Measurements from ENCODE around the gene JMJD8. TPM values are rescaled to one million over a fixed set of nuclear protein-coding genes. Genes with fewer than 3 reads are reported as not detected.

Gene JMJD8
- polyA plus RNA-seq, 4 donors, result 23.0 to 46.2 (median 31.9) TPM

DNA sequence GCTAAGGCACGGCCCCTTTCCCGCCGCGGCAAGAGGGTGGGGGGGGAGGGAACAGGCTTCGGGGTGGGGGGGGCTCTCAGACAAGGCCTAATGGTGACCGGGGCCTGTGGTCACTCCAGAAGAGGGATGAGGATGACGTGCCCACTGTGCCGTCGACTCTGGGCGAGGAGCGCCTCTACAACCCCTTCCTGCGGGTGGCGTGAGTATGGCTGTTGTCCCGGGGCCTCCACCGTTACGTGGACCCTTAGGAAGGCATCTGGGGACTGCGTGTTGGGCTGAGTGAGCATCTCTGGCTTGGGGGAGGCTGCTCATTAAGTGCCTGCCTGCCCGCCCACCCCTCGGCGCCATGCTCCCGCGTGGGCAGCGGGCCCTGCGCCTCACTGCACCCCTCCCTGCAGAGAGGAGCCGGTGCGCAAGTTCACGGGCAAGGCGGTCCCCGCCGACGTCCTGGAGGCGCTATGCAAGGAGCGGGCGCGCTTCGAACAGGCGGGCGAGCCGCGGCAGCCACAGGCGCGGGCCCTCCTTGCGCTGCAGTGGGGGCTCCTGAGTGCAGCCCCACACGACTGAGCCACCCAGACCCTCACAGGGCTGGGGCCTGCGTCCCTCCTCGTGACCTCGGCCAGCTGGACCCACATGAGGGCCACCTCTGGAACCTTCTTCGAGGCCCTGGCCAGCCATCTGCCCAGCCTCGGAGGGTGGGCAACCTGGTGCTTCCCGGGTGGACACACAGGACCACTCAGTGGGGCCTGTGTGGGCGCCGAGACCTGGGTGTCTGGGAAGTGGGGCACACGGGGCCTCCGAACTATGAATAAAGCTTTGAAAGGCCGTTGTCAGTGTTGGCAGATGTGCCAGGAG is 45.0 kb upstream of the JMJD8 start:
- H3K4me3 ChIP-seq (ENCODE audit: low read depth in 1 of 3, low read length in 3 of 3), result peak overlapping the region in 2 of 3 donors; percentile 37 to 52
- DNase-seq (no peak), FAIRE-seq (no peak)
- H3K27ac ChIP-seq (ENCODE audit: low read depth in 1 of 3, low read length in 2 of 3), result no peak overlapping the region
- H3K27me3 ChIP-seq (ENCODE audit: control insufficient read depth in 3 of 3, insufficient read depth in 3 of 3, low read length in 3 of 3), result peaks cover 0 to 22% (median 10%) of the 10 kb centered on the region in 3 donors
- no peaks in the 10 kb centered on the region for H3K9me3 ChIP-seq (ENCODE audit: control insufficient read depth in 2 of 2, insufficient read depth in 1 of 2, low read depth in 1 of 2, low read length in 1 of 2)
- H3K4me1 ChIP-seq (ENCODE audit: control insufficient read depth in 3 of 3, insufficient read depth in 2 of 3, low read depth in 1 of 3, low read length in 2 of 3), result peaks cover 0 to 19% (median 4%) of the 10 kb centered on the region in 3 donors
- peaks cover 2 to 48% (median 10%) of the 10 kb centered on the region in 3 donors for H3K36me3 ChIP-seq (ENCODE audit: control insufficient read depth in 3 of 3, insufficient read depth in 2 of 3, low read depth in 1 of 3, low read length in 3 of 3)
- WGBS, 3 donors, result 65 to 74% (median 70%) methylated on average over 54 to 55 of the region's 55 CpGs

DNA sequence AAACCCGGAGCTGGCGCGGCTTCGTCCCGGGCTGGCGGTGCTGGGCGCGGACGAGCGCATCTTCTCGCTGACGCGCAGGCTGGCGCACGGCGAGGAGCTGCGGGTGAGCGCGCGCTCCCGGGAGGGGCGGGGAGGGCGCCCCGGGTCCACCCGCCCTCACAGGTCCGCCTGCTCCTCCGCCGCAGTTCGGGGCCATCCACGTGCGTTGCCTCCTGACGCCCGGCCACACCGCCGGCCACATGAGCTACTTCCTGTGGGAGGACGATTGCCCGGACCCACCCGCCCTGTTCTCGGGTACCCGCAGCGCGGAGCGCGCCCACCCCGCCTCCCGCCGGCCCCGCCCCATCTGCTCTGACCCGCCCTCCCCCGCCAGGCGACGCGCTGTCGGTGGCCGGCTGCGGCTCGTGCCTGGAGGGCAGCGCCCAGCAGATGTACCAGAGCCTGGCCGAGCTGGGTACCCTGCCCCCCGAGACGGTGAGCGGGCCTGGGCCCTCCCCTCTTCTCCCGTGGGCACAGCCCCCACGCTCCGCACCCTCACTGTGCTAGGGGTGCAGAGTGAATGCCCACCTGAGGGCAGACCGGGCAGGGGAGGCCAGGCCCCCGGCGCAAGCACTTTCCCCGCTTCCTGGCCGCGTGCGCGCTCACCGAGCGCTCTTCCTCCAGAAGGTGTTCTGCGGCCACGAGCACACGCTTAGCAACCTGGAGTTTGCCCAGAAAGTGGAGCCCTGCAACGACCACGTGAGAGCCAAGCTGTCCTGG is 44.2 kb upstream of the JMJD8 start:
- H3K4me3 ChIP-seq (ENCODE audit: low read depth in 1 of 3, low read length in 3 of 3), result peak overlapping the region; percentile 25 to 52 (median 37)
- no peaks in the 10 kb centered on the region for H3K9me3 ChIP-seq (ENCODE audit: control insufficient read depth in 2 of 2, insufficient read depth in 1 of 2, low read depth in 1 of 2, low read length in 1 of 2)
- 1 to 3% (median 1%) methylated on average over 29 to 80 of the region's 80 CpGs for WGBS, 3 donors
- FAIRE-seq, result no peak
- no peak overlapping the region for H3K27ac ChIP-seq (ENCODE audit: low read depth in 1 of 3, low read length in 2 of 3)
- peaks cover under 1 to 45% (median 6%) of the 10 kb centered on the region in 3 donors for H3K36me3 ChIP-seq (ENCODE audit: control insufficient read depth in 3 of 3, insufficient read depth in 2 of 3, low read depth in 1 of 3, low read length in 3 of 3)
- DNase-seq, result peak; percentile 50 to 84
- H3K27me3 ChIP-seq (ENCODE audit: control insufficient read depth in 3 of 3, insufficient read depth in 3 of 3, low read length in 3 of 3), result peaks cover 0 to 22% (median 10%) of the 10 kb centered on the region in 3 donors
- peaks cover 0 to 19% (median 4%) of the 10 kb centered on the region in 3 donors for H3K4me1 ChIP-seq (ENCODE audit: control insufficient read depth in 3 of 3, insufficient read depth in 2 of 3, low read depth in 1 of 3, low read length in 2 of 3)

DNA sequence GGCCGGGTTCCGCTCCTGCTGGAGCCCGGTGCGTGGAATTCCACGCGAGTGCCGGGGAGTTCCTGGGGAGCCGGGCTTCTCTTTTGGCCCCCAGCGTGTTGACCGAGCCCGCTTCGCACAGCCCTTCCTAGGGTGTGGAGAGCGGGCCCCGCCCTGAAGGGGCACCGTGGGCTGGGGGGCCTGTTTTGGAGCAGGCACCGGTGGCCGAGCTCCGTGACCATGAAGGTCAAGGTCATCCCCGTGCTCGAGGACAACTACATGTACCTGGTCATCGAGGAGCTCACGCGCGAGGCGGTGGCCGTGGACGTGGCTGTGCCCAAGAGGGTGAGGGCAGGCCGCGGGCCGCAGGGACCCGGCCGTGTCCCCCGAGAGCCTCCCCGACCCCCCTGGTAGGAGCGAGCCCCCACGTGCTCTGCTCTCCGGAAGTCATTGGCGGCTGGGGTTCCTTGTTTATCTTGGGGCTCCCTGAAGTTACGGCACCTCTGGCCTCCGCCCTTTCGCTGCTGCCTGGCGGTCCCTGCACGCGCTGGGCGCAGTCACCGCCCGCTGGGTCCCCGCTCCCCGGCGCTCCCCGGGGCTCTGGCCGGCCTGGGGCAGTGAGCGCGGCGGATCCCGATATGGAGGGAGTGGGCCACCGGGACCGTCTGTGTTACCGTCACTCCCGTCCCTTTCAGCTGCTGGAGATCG is 43.3 kb upstream of the JMJD8 start:
- Histone ChIP-seq H3K27ac (ENCODE audit: low read depth in 1 of 3, low read length in 2 of 3) (no peak overlapping the region), H3K27me3 (ENCODE audit: control insufficient read depth in 3 of 3, insufficient read depth in 3 of 3, low read length in 3 of 3) (peaks cover 0 to 22% (median 10%) of the 10 kb centered on the region in 3 donors), H3K4me3 (ENCODE audit: low read depth in 1 of 3, low read length in 3 of 3) (peak overlapping the region; percentile 25 to 52 (median 41)), H3K36me3 (ENCODE audit: control insufficient read depth in 3 of 3, insufficient read depth in 2 of 3, low read depth in 1 of 3, low read length in 3 of 3) (peaks cover 0 to 45% (median 0%) of the 10 kb centered on the region in 3 donors), H3K4me1 (ENCODE audit: control insufficient read depth in 3 of 3, insufficient read depth in 2 of 3, low read depth in 1 of 3, low read length in 2 of 3) (peaks cover 0 to 19% (median 4%) of the 10 kb centered on the region in 3 donors), H3K9me3 (ENCODE audit: control insufficient read depth in 2 of 2, insufficient read depth in 1 of 2, low read depth in 1 of 2, low read length in 1 of 2) (no peaks in the 10 kb centered on the region)
- 0 to 1% (median 0%) methylated on average over 42 to 61 of the region's 61 CpGs for WGBS, 3 donors
- DNase-seq, result peak in 1 of 2 donors; percentile 59
- FAIRE-seq, result no peak

DNA sequence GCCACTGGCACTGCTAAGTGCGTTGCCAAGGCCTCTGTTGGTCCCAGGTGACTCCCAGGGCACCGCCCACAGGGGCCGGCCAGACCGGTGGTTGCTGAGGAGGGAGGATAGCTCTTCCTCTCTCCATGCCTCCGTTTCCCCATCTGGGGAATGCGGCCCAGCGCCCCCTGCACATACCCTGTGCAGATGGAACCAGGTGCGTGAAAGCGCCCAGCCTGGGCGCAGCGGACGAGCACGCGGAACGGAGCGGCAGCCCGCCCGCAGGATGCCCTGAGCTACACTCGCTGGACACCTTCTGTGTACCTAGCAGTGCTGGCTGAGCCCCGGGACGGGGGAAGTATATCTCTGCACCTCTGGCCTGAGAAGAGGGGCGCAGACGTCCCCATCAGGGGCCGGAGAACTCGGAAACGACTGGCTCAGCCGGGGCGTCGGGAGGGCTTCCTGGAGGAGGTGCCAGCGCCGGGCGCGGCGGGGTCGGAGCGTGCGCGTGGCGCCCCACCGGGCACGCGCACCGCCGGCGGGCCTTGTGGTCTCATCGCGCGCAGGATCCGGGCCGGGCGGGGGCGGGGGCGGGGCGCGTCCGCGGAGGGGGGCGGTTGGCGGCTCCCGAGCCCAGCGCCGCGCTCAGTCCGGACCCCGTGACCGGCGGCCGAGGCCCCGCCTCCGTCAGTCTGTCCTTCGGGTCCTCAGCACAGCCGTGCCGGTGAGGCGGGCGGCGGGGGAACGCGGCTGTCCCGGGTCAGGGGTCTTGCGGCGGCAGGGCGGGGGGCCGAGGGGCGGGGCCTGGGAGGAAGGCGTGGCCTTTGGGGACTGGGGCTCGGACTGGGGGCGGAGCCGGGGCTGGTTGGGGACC is 42.5 kb upstream of the JMJD8 start, which contains the start of the genes CCDC78 and HAGHL:
Gene CCDC78 (minus strand): TSS at position 6 of the 853 bp plus-strand sequence. CDS start 76 bp downstream, outside the sequence.
Gene HAGHL (plus strand): TSS at position 669 of the 853 bp plus-strand sequence. CDS start 404 bp downstream, outside the sequence.
- WGBS, 3 donors, result 1 to 2% (median 2%) methylated on average over 49 to 88 of the region's 88 CpGs
- Histone ChIP-seq H3K27ac (ENCODE audit: low read depth in 1 of 3, low read length in 2 of 3) (no peak within 1 kb of the TSS), H3K4me3 (ENCODE audit: low read depth in 1 of 3, low read length in 3 of 3) (peak within 1 kb of the TSS; percentile 25 to 52 (median 41)), H3K4me1 (ENCODE audit: control insufficient read depth in 3 of 3, insufficient read depth in 2 of 3, low read depth in 1 of 3, low read length in 2 of 3) (peaks cover 0 to 23% (median 4%) of the 10 kb centered on the region in 3 donors), H3K36me3 (ENCODE audit: control insufficient read depth in 3 of 3, insufficient read depth in 2 of 3, low read depth in 1 of 3, low read length in 3 of 3) (peaks cover 0 to 45% (median 0%) of the 10 kb centered on the region in 3 donors), H3K9me3 (ENCODE audit: control insufficient read depth in 2 of 2, insufficient read depth in 1 of 2, low read depth in 1 of 2, low read length in 1 of 2) (peaks cover 2 to 5% of the 10 kb centered on the region in 2 donors), H3K27me3 (ENCODE audit: control insufficient read depth in 3 of 3, insufficient read depth in 3 of 3, low read length in 3 of 3) (peaks cover 0 to 22% (median 10%) of the 10 kb centered on the region in 3 donors)
- no peak for FAIRE-seq
- peak in 1 of 2 donors; percentile 46 for DNase-seq

DNA sequence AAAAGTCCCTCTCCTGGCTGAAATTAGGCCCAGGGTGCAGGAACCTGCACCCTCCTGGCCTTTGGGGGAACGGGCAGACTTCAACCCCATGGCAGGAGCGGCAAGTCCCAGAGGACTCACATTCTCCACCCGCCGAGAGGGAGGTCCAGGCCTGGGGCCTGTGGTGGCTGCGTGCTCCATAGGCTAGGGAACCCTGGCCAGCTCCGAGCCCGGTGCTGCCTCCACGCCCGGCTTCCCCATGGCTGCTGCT is 42.0 kb upstream of the JMJD8 start:
- FAIRE-seq (no peak), DNase-seq (no peak)
- peaks cover 0 to 40% (median 0%) of the 10 kb centered on the region in 3 donors for H3K36me3 ChIP-seq (ENCODE audit: control insufficient read depth in 3 of 3, insufficient read depth in 2 of 3, low read depth in 1 of 3, low read length in 3 of 3)
- H3K4me1 ChIP-seq (ENCODE audit: control insufficient read depth in 3 of 3, insufficient read depth in 2 of 3, low read depth in 1 of 3, low read length in 2 of 3), result peaks cover 0 to 23% (median 4%) of the 10 kb centered on the region in 3 donors
- H3K9me3 ChIP-seq (ENCODE audit: control insufficient read depth in 2 of 2, insufficient read depth in 1 of 2, low read depth in 1 of 2, low read length in 1 of 2), result peaks cover 3 to 8% of the 10 kb centered on the region in 2 donors
- H3K27ac ChIP-seq (ENCODE audit: low read depth in 1 of 3, low read length in 2 of 3), result no peak overlapping the region
- H3K4me3 ChIP-seq (ENCODE audit: low read depth in 1 of 3, low read length in 3 of 3), result no peak overlapping the region
- H3K27me3 ChIP-seq (ENCODE audit: control insufficient read depth in 3 of 3, insufficient read depth in 3 of 3, low read length in 3 of 3), result peaks cover 0 to 22% (median 10%) of the 10 kb centered on the region in 3 donors
- 5 to 28% (median 15%) methylated on average over 6 to 9 of the region's 9 CpGs for WGBS, 3 donors

DNA sequence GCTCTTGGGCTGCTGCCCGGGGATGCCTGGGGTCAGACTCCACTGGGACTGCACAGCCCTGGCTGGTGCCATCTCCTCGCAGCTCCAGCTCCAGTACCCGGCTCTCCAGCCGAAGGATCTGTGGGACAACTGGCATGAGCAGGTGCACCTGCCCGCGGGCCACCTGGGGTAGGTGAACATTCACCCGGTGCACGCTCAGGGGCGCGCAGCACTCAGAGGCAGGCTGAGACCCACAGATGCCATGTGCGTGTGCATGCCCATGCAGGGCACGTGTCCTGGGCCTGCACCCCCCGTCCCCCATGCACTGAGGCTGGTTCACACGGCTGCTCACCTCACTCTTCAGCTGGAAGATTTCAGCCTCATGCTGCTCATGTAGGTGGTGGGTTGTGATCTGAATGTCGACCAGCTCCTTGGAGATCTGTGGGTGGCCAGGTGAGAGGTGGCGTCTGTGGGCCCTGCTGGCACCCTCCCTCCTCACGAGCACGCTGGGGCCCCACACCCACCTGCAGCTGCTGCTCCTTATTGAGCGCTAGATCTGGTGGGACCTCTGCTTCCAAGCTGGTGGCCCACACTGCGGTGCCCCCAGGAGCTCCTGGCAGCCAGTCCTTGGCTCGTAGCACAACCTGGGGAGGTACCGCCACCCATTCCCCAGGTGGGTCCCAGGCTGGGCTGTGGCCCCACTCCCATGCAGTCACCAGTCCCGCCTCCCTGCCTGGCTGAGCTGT is 41.5 kb upstream of the JMJD8 start:
- no peak overlapping the region for H3K4me3 ChIP-seq (ENCODE audit: low read depth in 1 of 3, low read length in 3 of 3)
- peaks cover 0 to 23% (median 4%) of the 10 kb centered on the region in 3 donors for H3K4me1 ChIP-seq (ENCODE audit: control insufficient read depth in 3 of 3, insufficient read depth in 2 of 3, low read depth in 1 of 3, low read length in 2 of 3)
- H3K36me3 ChIP-seq (ENCODE audit: control insufficient read depth in 3 of 3, insufficient read depth in 2 of 3, low read depth in 1 of 3, low read length in 3 of 3), result peaks cover 0 to 35% (median 0%) of the 10 kb centered on the region in 3 donors
- H3K27ac ChIP-seq (ENCODE audit: low read depth in 1 of 3, low read length in 2 of 3), result no peak overlapping the region
- DNase-seq (no peak), FAIRE-seq (no peak)
- H3K9me3 ChIP-seq (ENCODE audit: control insufficient read depth in 2 of 2, insufficient read depth in 1 of 2, low read depth in 1 of 2, low read length in 1 of 2), result peaks cover 3 to 8% of the 10 kb centered on the region in 2 donors
- H3K27me3 ChIP-seq (ENCODE audit: control insufficient read depth in 3 of 3, insufficient read depth in 3 of 3, low read length in 3 of 3), result peaks cover 0 to 22% (median 10%) of the 10 kb centered on the region in 3 donors
- WGBS, 3 donors, result 14 to 65% (median 41%) methylated on average over 21 to 23 of the region's 23 CpGs

DNA sequence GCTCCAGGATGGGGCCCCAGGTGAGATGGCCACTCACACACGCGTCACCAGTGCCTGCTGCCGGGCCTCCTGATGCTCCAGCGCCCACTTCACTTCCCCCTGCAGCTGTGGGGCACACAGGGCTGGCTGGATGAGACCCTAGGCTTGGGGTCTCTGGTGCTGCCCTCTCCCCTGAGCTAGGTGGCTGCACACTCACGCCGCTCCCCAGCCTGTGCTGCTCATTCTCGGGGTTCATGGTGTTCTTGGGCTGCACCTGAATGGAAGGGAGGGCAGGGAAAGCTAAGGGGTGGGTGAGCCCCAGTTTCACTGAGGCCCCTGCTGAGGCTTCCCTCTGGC is 40.9 kb upstream of the JMJD8 start:
- DNase-seq, result no peak
- peaks cover 0 to 22% (median 10%) of the 10 kb centered on the region in 3 donors for H3K27me3 ChIP-seq (ENCODE audit: control insufficient read depth in 3 of 3, insufficient read depth in 3 of 3, low read length in 3 of 3)
- FAIRE-seq, result no peak
- H3K27ac ChIP-seq (ENCODE audit: low read depth in 1 of 3, low read length in 2 of 3), result no peak overlapping the region
- peaks cover 3 to 8% of the 10 kb centered on the region in 2 donors for H3K9me3 ChIP-seq (ENCODE audit: control insufficient read depth in 2 of 2, insufficient read depth in 1 of 2, low read depth in 1 of 2, low read length in 1 of 2)
- peaks cover 4 to 28% (median 7%) of the 10 kb centered on the region in 3 donors for H3K4me1 ChIP-seq (ENCODE audit: control insufficient read depth in 3 of 3, insufficient read depth in 2 of 3, low read depth in 1 of 3, low read length in 2 of 3)
- H3K36me3 ChIP-seq (ENCODE audit: control insufficient read depth in 3 of 3, insufficient read depth in 2 of 3, low read depth in 1 of 3, low read length in 3 of 3), result peaks cover 0 to 29% (median 0%) of the 10 kb centered on the region in 3 donors
- WGBS, 3 donors, result 61 to 76% (median 63%) methylated on average over 4 to 7 of the region's 7 CpGs
- no peak overlapping the region for H3K4me3 ChIP-seq (ENCODE audit: low read depth in 1 of 3, low read length in 3 of 3)
